AG10803 (cell line): Measurements from ENCODE around the gene LRRC75B.

Experiments
- DNase-seq: peaks from one replicate; pipeline ENCODE4 v3.0.0; 2010; ENCODE audit warnings: low read depth
- H3K4me3 ChIP-seq: 2 replicates; pipeline ENCODE4 v1.5.1; 2011; ENCODE audit warnings: mild to moderate bottlenecking, low read length, control low read depth
- CTCF ChIP-seq: conservative IDR thresholded peaks from 2 replicates; pipeline ENCODE4 v1.5.1; 2011; ENCODE audit warnings: mild to moderate bottlenecking, low read length, control low read depth, inconsistent platforms

The LRRC75B gene

GRCh38 chr22:24550902-24551435, 41.9 kb downstream of the LRRC75B start:
- no peak overlapping the region for H3K4me3 ChIP-seq
- DNase-seq: no peak
- TF ChIP-seq CTCF: no peak

GRCh38 chr22:24550028-24550901, 42.6 kb downstream of the LRRC75B start:
- no peak for TF ChIP-seq CTCF
- H3K4me3 ChIP-seq: no peak overlapping the region
- no peak for DNase-seq

- DNase-seq: no peak
These were observed 44.1 kb downstream of the LRRC75B start for GRCh38 chr22:24548812-24549211.

GRCh38 chr22:24543679-24544243, 49.1 kb downstream of the LRRC75B start:
- no peak overlapping the region for H3K4me3 ChIP-seq
- no peak for DNase-seq
- no peak for TF ChIP-seq CTCF

More at GRCh38 chr22:24548812-24549211, 44.1 kb downstream of the LRRC75B start:
- no peak for TF ChIP-seq CTCF
- no peak overlapping the region for H3K4me3 ChIP-seq

GRCh38 chr22:24543185-24543601, 49.7 kb downstream of the LRRC75B start:
- TF ChIP-seq CTCF: no peak
- H3K4me3 ChIP-seq: no peak overlapping the region
- no peak for DNase-seq

GRCh38 chr22:24542641-24543040, 50.2 kb downstream of the LRRC75B start:
- TF ChIP-seq CTCF: no peak
- DNase-seq: no peak
- no peak overlapping the region for H3K4me3 ChIP-seq
